Renal cortical epithelial cell (primary cell): ENCODE results near the gene OSBPL2. TPM values are rescaled to one million over a fixed set of nuclear protein-coding genes. Genes with fewer than 3 reads are reported as not detected.

ENCODE experiments used
- DNase-seq: peaks from one replicate; pipeline ENCODE4 v3.0.0-alpha.2; 2011; ENCODE audit warnings: low read depth
- total RNA-seq: library from RNA; depleted of rRNA; stranded (reverse); fragments of >200 nt; gene quantifications from 2 replicates; pipeline ENCODE4 v1.2.3, GENCODE V29; 2014

Gene OSBPL2
- total RNA-seq, 1 donor from 2014 or later = 41.9 TPM

DNA sequence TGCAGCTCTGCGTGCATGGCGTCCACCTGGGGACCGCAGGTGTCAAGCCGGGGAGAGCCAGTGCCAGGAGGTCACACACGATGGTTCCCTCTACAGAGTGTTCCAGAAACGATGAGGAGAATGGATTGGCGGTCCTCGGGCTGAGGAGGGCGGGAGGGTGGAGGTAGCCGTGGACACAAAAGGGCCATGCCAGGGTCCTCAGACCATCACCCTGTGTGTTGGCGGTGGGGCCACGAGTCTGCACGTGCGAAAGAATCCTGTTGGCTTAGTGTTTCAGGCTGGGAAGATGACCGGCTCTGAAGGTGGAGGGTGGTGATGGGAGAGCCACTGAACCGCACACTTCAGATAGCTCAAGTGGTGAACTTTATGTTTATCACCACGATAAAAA is 31.9 kb upstream of the OSBPL2 start:
- DNase-seq = no peak

DNA sequence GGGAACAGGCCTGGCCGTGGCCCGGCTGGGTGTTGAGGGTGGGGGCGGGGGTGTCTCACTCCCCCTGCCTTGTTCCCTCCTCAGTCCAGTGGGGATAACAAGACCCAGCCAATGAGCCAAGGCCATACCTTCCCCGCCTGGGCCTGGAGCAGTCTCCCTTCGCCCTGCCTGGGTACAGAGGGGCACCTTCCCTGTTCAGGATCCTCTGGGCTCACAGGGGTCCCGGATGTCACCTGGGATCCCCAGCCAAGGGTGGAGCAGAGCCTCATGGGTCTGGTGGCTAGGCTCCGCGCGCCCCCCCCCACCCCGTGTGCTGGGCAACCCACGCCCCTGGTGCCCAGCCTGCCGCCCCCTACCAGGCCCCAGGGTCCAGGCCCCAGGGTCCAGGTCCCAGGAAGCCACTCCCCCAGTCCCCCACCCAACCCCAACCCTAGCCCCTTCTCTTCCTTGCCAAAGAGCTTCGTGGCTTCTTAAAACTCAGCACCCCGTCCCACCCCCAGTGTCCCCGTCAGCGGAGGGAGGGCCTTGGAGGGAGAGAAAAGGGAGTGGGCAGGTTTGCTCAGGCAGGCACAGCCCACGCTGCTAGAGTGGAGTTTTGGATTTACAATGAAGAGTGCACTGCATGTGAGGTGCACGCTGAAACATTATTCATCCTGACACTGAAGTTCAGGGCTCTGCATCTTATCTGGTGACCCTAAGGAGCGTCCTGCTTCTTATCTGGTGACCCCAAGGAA is 30.1 kb upstream of the OSBPL2 start:
- DNase-seq = no peak

DNA sequence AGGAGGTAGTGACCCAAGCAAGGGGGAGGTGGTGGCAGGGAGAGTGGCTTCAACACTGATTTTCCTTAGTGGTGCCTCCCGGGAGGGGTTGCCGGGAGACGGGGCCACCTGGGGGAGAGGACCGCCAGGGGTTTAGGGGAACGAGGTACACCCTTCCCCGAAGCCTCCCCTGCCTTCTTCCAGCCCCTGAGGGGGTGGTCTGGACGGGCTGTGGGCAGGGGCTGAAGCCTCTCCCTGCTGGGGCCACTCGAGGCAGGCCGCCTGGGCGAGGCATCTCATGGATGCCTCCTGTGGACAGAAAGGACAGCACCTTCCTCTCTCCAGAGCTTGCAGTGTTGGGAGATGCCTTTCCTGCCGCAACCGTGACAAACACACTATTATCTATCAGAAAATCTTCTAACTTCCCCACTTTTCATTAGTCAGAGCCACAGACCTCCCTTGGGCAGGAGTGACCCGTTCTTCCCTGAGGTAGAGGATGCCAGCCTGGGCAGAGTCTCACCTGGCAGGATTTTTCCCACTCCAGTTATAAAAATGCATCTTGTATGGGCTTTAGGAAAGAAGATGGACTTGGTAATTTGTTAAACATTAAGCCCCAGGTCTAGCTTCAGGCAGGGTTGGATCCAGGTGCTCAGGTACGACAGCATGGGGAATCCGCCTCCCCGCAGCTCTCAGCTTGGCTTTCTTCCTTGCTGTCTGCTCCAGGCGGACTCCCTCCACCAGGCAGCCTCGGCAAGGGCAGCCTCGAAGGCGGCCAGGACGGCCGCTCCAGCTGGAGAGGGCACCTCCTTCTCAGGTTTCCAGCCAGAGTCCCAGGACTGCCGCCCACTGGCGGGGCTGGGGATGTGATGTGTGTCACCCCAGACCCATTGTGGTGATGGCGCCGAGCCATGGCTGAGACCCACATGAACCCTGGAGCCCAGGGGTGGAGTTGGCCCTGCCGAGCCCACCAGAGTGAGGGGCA is 29.2 kb upstream of the OSBPL2 start:
- DNase-seq = no peak

- no peak for DNase-seq
Measured at GRCh38 chr20:62209850-62210495, 28.3 kb upstream of the OSBPL2 start.

DNA sequence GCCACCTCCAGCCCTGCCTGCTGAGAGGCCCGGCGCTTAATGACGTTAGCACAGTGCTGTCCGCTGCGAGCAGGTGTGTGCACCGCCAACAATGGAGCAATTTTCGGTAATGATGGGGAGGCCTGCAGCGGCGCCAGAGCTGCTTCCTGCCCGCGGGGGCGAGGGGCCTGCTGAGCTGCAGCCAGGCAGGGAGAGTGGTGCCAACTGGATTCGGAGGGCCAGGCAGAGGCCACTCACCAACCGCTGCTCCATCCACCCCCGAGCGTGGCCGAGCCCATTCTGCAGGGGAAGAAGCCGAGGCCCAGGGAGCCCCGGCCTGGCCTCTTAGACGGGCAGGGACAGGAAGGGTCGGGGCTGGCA is 27.8 kb upstream of the OSBPL2 start:
- no peak for DNase-seq

DNA sequence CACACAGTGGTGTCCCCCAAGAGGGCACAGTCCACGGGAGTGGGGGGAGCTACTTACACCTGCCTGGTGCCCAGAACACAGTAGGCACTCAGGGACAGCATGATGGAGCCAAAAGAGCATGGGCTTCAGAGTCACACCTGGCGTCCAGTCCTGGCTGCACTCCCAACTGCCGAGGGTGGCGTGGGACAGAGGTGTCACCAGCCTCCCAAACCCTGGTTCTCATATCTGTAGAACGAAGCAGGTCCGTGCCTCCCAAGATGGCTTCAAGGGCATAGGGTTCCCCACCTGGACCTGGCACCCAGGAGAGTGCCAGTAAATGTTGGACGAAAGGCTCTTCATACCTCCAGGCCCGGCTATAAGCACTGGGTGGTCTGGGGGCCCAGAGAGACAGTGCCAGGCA is 27.1 kb upstream of the OSBPL2 start:
- DNase-seq = no peak

DNA sequence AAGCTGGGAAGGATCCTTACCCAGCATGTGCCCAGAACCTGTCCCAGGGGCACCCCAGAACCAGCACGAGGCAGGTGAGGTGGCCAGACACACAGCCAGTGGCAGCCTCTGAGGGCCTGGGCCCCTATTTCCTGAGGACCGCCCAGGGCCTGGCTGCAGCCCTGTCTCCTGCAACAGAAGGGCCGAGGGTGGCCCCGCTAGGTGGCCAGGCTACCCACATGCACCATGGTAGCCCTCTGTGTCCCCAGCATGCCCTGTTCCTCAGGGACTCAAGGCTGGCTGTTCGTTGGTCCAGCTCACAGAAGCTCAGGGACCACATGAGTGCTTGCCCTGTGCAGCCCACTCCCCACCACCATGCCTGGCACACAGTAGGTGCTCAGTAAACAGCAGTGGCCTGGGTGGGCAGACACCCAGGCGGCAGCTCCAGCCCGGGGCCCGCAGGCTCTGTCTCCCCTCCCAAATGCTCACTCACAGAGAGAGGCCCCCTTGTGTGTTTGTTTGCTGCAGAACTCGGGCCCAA is 26.5 kb upstream of the OSBPL2 start:
- no peak for DNase-seq

GRCh38 chr20:62212299-62212698 is 26.0 kb upstream of the OSBPL2 start:
- no peak for DNase-seq

- DNase-seq = no peak
Measured at GRCh38 chr20:62214067-62214466, 24.3 kb upstream of the OSBPL2 start.

DNA sequence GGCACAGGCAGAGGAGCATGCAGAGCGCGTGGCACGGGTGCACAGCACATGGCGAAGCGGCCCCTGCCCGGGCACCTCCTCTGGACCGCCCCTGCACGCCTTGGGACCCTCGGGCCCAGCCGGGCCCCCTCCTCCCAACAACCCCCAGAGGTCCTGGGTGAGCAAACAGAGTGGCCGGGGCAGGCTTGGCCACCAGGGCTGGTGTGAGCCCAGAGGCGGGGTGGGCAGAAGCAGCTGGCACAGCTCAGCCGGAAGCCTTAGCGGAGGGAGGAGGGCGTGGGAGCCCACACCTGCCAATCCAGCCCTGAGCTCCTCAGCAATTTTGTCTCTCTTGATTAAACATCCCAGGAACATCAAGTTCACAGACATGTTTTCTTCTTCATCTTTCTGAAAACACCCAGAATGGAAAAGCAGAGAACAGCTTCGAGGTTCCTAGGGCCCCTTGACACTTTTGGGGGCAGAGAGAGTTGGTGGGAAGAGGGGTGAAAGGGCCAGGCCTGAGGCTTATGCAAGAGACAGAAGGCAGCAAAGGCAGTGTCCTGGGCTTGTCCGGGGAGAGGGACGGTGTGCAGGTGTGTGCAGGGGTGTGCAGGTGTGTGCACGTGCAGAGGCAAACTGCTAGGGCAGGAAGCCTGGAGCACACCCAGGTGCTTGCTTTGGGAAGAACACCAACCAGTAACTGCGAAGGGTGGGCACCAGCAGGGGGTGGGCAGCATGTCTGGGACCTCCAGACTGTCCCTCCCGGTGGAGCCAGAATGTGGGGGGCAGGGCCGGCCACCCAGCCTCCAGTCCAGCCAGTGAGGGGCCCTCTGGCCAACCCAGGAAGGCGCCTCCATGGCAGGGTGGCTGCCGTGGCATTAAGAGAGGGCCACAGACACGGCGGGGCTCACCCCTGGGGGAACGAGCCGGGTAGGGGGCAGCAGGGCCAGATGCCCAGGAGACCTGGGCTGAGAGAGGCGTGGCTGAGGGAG is 23.0 kb upstream of the OSBPL2 start:
- no peak for DNase-seq

GRCh38 chr20:62215991-62216635 is 22.2 kb upstream of the OSBPL2 start:
- no peak for DNase-seq

DNA sequence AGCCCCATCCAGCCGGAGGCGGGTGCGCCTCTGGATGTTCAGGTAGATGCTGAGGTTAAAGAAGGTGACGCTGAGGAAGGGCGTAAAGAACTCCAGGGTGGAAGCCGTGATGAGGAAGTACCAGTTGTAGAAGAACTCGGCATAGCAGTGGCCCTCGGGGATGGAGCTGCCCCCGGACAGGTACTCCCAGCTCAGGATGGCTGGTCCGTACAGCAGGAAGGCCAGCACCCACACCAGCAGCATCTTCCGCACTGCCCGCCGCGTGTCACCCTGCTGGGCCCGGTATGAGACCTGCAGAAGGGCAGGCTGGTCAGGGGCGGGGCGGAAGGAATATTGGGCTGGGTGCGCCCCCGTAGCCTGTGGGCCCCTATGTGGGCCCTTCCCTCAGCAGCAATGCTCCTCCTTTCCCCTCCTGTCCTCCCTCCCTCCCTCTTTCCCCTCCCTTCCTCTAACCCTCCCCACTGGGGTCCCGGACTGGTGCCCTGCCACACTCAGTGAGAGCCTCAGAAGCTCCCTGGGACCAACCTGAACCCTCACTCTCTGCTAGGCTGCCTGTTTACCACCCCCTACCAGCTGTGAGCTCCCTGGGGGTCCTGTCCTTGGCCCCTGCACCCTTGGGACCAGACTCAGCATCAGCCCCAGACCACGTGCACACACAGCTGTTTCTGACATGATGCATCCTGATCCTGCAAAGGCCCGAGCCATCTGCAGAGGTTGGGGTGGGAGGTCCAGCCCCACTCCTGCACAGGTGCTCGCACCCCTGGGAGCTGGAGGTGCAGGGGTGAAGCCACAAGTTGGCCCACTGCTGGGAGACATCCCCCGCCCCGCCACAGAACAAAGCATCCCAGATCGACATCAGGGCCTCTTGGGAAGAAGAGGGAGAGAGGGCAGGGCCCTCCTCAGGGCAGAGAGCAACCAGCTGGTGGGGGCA is 21.4 kb upstream of the OSBPL2 start:
- DNase-seq = no peak

GRCh38 chr20:62217913-62218773 is 20.2 kb upstream of the OSBPL2 start:
- no peak for DNase-seq

DNA sequence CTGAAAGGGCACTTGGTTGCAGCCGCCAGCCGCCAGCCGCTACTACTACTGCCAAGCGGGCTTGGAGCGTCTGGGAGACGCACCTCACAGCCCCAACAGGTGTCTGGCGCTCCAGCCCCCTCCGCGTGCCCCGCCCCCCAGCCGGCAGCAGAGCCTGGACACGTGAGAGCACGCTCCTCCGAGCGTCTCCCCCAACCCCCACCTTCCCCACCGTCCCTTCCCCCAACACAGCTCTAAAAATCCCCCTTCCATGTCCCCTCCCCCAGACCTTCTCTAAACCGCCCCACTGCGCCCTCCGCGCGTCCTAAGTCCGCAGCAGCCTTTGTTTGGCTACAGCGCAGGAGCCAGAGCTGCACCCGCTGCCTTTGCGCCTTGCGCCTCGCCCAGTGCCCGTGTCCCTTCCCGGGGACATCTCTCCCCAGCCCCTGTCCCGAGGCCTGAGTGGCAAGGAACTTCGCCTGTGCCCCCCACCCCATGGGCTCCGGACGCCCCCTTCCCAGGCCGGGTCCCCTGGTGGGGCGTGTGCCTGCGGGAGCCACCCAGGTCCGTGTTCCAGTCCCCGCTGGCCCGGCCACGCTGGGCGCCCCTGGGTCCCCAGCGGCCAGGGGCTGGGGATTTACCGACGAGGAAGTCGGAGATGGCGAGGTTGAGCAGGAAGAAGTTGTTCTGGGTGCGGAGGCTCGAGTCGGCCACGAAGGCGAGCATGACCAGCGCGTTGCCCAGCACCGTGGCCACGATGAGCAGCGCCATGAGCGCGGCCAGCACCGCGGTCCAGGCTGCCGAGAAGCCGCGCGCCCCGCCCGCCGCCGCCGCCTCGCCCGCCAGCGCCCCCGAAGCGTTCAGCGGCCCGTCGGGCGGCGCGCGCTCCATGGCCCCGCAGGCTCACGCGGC is 19.0 kb upstream of the OSBPL2 start:
- no peak for DNase-seq

DNA sequence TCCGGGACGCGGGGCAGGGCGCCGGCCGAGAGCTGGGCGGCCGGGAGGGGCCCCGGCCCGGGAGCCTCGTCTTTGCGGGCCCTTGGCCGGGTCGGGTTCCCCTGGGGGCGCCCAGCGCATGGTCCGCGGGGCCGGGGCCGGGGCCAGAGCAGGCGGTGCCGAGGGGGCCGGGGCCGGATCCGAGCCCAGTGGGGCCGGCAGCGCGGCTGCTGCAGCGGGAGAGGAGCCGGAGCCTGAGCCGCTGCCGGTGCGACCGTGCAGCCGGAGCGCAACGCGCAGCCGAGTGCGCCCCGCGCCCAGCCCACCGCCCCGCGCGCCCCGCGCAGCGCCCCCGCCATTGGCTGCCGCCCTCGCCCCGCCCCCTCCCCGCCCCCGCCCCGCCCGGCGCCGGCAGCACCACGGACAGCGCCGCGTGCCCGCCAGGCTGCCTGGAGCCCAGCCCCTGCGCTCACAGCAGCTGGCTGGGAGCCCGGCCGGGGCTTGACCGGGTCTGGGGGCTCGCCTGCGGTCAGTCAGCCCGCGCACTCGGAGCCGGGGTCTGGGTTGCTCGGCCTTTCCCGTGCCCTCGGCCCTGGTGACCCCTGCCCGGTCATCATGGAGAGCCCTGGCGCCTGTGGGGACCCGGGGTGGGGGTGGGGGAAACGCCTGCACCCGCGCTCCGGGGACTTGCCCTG is 18.2 kb upstream of the OSBPL2 start, which contains the start of gene HRH3:
Gene HRH3, minus strand, starts transcription at position 287 of the 674 bp plus-strand sequence. CDS start 308 bp downstream, outside the sequence.
- no peak for DNase-seq

- DNase-seq = no peak
Measured at GRCh38 chr20:62220666-62221568, 17.4 kb upstream of the OSBPL2 start.
